HL-60 (cell line): ENCODE measurements around the gene PRORP.
"Not testable (repeated sequence)": the region's sequence is repeated elsewhere in the genome, so short reads cannot be mapped to it uniquely, and the experiment has no call there.

Source experiments
- DNase-seq, 2 experiments: peaks; one replicate each; pipeline ENCODE4 v3.0.0-alpha.2; 2010 to 2020; ENCODE audit warnings: low read depth in 1 of 2, low spot score in 1 of 2
- H3K27ac ChIP-seq: fragments of 250-450 bp; sonication (Bioruptor Pico); replicated peaks from 2 replicates; pipeline ENCODE4 v1.5.1; 2020; ENCODE audit warnings: mild to moderate bottlenecking, moderate library complexity
- H3K27me3 ChIP-seq: fragments of 250-450 bp; sonication (Bioruptor Pico); 2 replicates; pipeline ENCODE4 v1.5.1; 2021; ENCODE audit warnings: mild to moderate bottlenecking, moderate library complexity; ENCODE audit not compliant: insufficient read depth, poor library complexity, severe bottlenecking
- H3K4me3 ChIP-seq: replicated peaks from 2 replicates; pipeline ENCODE4 v1.5.1; 2011; ENCODE audit warnings: mild to moderate bottlenecking, control low read depth, low read length; ENCODE audit not compliant: insufficient read depth
- CTCF ChIP-seq: IDR thresholded peaks from one replicate; pipeline ENCODE4 v1.5.1; 2011; ENCODE audit warnings: low read length, control low read depth, inconsistent platforms; ENCODE audit not compliant: insufficient read depth
- GABPA ChIP-seq: IDR thresholded peaks from 2 replicates; pipeline ENCODE4 v1.6.1; 2012; ENCODE audit warnings: low read depth
- POLR2AphosphoS5 ChIP-seq: IDR thresholded peaks from 2 replicates; pipeline ENCODE4 v1.6.1; 2012; ENCODE audit warnings: low read depth
- REST ChIP-seq: IDR thresholded peaks from 2 replicates; pipeline ENCODE4 v1.6.1; 2012; ENCODE audit warnings: low read depth; ENCODE audit not compliant: insufficient replicate concordance
- SPI1 ChIP-seq: IDR thresholded peaks from 2 replicates; pipeline ENCODE4 v1.6.1; 2012; ENCODE audit warnings: low read depth, mild to moderate bottlenecking, borderline replicate concordance

The PRORP gene

GRCh38 chr14:35079742-35080141 is 42.6 kb upstream of the PRORP start:
- Histone ChIP-seq H3K27me3 (no peaks in the 10 kb centered on the region), H3K4me3 (no peak overlapping the region), H3K27ac (no peak overlapping the region)
- no peak for DNase-seq
- no peak for TF ChIP-seq CTCF
- no peak for TF ChIP-seq SPI1

GRCh38 chr14:35083530-35084150 is 38.7 kb upstream of the PRORP start:
- no peak for DNase-seq
- Histone ChIP-seq H3K27me3 (no peaks in the 10 kb centered on the region), H3K27ac (no peak overlapping the region), H3K4me3 (no peak overlapping the region)
- TF ChIP-seq GABPA (no peak), REST (no peak), POLR2AphosphoS5 (no peak), SPI1 (no peak), CTCF (no peak)

- Histone ChIP-seq H3K4me3 (no peak overlapping the region), H3K27me3 (no peaks in the 10 kb centered on the region), H3K27ac (no peak overlapping the region)
- DNase-seq: no peak
- TF ChIP-seq CTCF (no peak), POLR2AphosphoS5 (no peak), REST (no peak), SPI1 (no peak), GABPA (no peak)
Measured at GRCh38 chr14:35085441-35085840, 36.9 kb upstream of the PRORP start.

- H3K27ac ChIP-seq: no peak overlapping the region
- no peak for TF ChIP-seq SPI1
- TF ChIP-seq CTCF: no peak
- no peak for TF ChIP-seq POLR2AphosphoS5
- no peak for TF ChIP-seq REST
- TF ChIP-seq GABPA: no peak
- no peak overlapping the region for H3K4me3 ChIP-seq
- no peak for DNase-seq
- H3K27me3 ChIP-seq: no peaks in the 10 kb centered on the region
Measured at GRCh38 chr14:35088514-35088913, 33.8 kb upstream of the PRORP start.

- H3K4me3 ChIP-seq, H3K27ac ChIP-seq, H3K27me3 ChIP-seq, DNase-seq: not testable (repeated sequence)
Measured at GRCh38 chr14:35094645-35095044, 27.7 kb upstream of the PRORP start.
